GM19455 (cell line): ENCODE measurements around the gene C19orf73.

Experiments
- ATAC-seq: cut with Tn5 transposase; IDR thresholded peaks from one replicate; pipeline ENCODE4 v1.9.1; 2021; ENCODE audit not compliant: unreplicated experiment

Gene C19orf73

GRCh38 chr19:49070416-49070815, 48.5 kb downstream of the C19orf73 start:
- no peak for ATAC-seq

GRCh38 chr19:49069026-49069425, 49.9 kb downstream of the C19orf73 start:
- no peak for ATAC-seq
